Activated CD4-positive, alpha-beta T cell treated with anti-CD3 and anti-CD28 coated beads for 48 hours (primary cell): ENCODE results near the gene ADD1.
"Not testable (repeated sequence)": the region's sequence is repeated elsewhere in the genome, so short reads cannot be mapped to it uniquely, and the experiment has no call there.

Experiments used
- DNase-seq: peaks from one replicate; pipeline ENCODE4 v3.0.0-alpha.2; 2020

Gene ADD1

DNA sequence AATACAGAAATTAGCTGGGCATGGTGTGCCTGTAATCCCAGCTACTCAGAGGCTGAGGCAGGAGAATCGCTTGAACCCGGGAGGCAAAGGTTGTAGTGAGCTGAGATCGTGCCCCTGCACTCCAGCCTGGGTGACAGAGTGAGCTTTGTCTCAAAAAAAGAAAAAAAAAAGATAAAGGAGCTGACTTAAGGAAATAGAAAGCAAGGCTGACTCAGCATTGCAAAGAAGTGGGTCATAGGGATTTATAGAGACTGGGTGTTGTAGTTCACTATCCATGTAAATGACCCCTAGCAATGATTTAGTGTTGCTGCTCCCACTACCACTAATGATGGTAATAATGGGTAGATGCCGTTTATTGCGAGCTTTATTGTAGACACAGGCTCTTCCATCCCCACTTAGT, 47.6 kb downstream of the ADD1 start:
- no peak for DNase-seq

DNA sequence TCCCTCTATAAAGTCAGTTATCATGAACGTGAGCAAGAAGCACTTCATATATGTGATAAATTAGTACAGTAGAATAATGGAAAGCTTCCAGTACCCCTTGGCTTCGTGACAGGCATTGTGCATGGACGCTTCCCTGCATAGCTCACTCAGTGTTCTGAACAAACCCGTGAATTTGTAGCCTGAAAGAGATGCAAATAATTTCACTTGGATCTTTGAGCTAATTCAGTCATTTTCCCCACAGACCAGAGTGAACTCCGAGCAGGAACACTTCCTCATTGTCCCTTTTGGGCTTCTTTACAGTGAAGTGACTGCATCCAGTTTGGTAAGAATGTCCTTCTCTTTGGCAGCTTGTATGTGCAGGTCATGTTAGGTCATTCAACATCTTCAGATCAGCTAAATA, 50.1 kb downstream of the ADD1 start:
- DNase-seq = no peak

DNA sequence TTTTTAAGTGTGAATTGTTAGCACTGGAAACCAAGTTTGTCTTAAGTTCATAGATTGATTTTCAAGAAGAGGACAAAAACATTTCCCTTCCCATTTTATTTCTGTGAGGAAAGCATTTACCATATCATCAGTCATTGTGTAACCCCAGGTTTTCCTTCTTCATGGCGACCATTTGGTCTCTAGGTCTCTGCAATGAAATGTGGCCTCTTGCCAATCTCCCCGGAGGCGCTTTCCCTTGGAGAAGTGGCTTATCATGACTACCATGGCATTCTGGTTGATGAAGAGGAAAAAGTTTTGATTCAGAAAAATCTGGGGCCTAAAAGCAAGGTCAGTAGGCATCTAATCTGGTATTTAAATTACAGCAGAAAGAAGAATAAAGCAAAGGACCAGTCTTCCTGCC, 54.4 kb downstream of the ADD1 start:
- DNase-seq = no peak

DNA sequence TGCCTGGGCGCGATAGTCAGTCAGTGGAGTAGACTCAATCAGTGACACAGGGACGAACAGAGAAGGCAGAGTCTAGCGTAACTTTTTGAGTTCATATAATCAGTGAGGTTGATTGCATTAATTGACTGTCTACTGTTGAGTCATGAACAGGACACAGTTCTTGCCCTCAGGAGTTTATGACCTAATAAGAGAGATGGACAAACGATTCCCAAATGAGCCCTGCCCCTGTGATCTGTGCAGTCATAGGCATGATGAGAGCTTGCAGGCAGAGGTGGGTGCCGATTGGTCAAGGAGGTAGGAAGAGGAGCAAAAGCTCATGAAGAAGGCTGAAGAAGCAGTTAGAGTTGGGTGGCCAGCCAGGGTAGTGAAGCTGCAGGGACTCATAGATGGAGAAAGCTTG, 57.1 kb downstream of the ADD1 start:
- no peak for DNase-seq

DNA sequence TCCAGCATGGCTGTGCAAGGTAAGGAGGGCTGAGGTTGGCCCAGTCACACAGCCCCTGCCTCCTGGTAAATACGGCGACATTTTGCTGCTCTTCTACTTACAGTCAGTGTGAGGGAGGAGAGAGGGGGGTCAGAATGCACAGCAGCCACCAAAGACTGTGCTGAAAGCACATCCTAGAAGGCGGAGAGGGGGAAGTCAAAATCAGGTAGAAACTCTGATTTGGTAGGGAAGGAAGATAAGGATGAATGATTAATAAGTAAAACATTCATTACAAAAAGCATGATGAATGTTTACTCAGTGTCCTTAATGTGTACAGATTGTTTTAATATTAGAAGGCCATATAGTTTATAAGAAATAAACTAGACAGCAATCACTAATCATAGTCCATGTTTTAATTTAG, 57.5 kb downstream of the ADD1 start:
- no peak for DNase-seq

DNA sequence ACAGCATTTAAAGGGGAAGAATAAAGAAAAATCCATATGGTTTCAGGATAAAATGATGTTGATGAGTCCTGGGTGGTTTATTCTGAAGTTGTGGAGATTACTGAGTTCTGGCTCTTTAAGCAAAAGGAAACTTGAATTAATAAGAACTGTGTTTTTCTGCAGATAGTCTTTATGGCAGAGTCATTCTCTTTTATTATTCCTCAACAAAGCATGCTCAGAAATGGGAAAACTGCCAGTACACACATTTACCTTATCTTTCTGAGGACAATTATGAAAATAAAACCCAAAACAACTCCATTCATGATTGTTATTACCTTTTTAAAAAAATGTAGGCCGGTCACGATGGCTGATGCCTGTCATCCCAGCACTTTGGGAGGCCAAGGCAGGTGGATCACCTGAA, 58.5 kb downstream of the ADD1 start:
- no peak for DNase-seq

DNA sequence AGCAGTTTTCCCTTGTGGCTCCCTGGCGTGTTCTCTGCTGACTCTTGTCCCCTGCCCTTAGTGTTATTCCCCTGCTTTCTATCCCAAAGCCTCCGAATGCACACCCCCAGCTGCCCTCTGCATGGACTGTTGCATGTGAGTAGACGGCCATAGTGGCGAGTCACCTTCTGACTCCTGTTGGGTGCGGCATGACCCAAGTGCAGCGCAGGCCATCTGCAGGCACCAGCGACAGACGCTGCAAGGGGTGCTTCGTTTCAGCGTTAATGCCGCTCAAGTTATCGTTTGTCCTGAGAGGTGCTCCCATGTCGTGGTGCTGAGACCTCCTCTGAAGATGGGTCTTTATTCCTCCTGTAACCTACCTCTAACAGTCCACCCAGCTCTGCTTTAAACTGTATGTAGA, 61.9 kb downstream of the ADD1 start:
- DNase-seq = no peak

DNA sequence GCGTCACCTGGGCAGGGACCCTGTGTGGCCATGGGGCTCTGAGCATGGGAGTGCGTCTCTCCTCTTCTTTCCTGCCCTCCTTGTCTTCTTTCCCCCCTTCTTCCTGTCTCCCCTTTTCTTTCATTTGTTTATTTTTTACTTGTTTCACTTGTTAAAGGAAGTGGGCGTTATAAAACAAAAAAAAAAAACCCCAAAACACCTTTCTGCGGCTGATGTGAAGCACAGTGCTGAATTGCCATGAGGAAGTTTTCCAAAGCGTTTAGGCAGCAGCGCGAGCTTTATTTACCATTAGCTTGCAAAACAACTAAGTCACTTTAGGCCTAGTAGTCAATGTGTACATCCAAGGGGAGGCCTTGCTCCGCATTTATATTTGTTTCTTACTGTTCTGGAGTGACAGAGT, 62.6 kb downstream of the ADD1 start:
- no peak for DNase-seq

DNA sequence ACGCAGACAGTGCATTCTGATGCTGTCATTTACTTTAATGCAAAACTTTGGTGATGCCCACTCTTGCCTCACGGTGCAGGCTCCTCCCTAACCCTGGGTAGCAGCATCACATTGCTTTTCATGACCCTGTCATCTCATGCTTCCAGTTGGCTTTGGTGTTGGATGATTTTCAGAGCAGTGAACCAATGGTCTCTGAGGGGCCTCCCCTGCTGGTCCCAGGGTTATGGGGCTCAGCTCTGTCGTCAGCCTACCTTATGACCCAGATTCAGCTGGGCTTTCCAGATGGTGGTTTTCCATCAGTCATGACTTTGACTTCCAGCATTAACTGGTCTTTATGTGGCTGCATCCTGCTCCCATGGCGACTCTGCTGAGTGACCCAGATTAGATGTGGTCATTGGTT, 63.6 kb downstream of the ADD1 start:
- DNase-seq = no peak

DNA sequence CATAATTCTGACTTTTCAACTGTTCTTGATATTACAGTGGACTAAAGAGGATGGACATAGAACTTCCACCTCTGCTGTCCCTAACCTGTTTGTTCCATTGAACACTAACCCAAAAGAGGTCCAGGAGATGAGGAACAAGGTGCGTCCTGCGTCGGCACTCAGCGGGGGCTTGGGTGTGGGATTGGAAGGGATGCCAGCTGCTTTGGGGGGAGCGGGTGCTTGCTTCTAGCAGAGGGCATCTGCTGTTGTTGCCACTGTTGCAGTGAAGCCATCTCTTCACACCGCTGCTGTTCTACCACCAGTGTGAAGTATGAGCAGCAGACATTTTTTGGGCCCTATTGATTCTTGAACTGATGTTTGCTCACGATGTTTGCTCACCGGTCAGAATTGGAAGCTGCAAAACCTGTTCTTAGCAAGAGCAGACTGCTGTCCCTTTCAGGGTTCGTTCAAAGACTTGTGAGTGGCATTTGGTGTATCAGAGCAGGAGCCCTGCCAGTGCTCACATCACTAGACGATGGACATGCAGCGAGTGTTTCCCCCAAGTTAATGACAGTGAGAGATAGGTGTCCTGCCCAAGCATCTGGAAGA, 64.2 kb downstream of the ADD1 start:
- no peak for DNase-seq

DNA sequence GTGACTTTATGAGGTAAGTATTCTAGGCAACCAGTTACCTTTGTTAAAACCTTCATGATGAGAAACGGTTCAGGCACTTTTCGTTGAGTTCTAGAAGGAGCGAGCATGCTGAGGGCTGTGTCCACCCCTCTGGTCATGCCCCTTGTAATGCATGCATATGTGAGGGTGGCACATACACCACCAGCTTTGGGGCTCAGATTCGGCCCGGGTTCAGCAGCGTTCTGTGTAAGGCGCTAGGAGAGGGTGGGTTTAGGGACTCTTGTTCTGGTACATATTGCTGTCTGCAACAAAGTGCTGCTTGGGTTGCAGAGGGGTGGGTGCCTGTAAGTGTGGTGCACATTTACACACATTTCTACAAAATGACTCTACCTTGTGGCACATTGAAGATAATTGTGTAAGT, 65.0 kb downstream of the ADD1 start:
- no peak for DNase-seq

DNA sequence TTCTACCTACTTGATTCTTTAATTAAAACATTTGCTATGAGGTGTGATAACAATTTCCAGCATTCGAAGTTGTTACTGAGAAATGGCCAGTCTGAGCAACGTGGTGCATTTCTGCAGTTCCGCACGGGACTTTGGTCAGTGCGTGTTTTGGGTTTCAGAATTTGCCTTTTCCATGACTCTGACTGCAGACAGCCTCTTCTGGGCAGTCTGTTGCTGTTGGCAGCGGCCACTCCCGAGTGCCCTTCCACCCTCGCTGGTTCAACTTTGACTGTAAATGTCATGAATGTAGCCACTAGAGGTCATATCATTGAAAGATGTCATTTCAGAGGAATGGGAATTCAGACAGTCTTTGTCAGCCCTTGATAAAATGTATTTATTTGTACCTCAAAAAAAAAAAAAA, 65.9 kb downstream of the ADD1 start:
- DNase-seq = no peak

DNA sequence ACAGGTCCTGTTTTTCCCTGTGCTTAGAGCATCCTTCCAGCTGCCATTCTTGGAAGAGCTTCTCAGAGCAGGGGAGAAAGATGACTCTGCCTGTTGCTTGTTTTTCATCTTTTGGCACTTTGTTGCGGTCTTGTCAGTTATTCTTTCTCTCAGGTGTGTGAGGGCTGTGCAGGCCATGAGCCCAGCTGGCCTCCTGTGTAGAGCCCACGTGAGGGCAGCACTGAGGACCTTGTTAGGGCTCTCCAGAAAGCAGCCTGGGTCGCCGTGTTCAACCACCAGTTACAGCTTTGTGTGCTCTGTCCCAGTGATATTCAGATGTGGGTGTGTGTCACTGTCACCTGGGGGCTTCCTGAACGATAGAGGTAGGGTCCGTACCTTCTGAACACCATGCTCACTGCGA, 66.8 kb downstream of the ADD1 start:
- no peak for DNase-seq

DNA sequence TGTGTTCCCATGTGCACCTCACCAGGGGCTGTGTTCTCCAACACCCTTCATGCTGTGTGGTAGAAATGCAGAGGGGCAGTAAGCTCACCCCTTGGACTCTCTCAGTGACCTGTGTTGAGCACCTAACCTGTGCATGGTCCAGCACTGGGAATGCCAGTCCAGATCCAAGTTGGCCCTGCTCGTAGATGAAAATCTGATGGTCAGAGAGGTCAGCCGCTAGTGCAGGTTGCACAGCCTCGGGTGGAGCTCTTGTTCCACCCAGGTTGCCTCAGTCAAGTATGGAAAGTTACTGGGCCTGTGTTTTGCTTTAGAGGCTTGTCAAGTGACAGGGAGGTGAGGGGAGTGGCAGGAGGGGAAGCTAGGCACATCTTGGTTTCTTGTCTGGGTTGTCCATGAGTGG, 68.2 kb downstream of the ADD1 start:
- no peak for DNase-seq

DNA sequence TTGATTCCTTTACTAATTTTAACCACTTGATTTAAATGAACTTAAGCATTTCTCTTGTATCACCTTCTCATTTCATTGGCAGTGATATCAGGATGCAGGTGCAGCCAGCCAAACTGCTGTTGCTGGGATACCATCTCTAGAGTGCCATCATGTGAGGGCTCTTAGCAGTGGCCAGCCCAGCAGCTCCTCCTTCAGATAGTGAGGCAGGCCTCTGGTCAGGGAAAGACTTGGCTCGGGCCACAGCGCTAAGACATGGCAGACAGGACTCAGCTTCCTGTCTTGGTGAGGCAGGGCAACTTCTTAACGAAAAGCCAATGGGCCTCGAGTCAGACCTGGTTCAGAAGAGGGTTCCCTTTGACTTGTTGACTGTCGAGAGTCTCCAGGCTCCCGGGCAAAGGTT, 69.5 kb downstream of the ADD1 start:
- DNase-seq = no peak

DNA sequence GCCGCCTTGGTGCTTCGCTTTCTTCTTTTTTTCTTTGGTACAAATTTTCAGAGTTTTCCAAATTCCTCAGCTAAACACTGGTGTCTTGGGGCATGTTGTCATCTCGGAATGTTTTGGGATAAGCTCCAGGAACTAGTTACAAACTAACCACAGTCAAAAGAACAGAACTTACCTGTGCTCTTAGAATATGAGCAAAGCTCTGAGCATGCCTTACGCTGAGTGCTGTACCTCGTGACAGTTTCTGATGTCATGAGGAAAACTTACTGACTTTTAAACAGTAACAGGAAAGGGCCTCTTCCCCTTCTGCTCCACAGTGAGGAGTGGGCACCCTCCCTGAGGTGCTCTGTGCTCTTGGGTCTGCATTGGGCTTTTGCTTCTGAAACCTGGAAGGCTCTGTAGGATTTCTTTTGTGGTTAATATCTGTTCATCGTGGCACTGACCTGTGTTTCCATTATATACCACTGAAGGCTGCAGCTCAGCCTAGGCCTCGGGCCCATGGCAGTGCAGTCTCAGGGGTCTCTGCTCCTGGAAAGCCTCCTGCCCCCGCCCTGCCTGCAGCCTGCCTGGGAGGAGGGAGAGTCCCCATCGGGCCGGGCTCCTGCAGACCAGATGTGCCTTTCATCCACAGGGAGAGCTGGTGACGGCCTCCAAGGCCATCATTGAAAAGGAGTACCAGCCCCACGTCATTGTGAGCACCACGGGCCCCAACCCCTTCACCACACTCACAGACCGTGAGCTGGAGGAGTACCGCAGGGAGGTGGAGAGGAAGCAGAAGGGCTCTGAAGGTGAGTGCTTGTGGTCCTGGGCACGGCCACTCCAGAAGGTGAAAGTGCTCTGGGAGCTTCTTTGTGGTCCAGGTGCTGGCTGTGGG, 70.8 kb downstream of the ADD1 start:
- peak; percentile 32 for DNase-seq

DNA sequence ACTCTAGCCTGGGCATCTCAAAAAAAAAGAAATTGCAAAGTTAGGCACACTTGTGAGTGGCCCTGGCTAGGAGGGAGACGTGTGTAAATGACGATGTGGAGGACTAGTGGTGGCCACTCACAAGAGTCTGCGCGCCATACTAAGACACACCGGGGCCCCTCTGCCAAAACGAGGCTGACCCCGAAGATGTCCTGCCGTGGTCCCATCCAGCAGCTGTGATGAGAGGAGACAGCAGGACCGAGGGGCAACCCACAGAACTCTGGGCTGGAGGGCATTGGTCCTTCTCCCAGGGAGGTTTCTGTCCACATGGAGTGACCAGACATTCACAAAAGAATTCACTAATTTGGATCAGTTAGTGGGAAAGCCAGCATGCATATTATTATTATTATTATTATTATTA, 72.1 kb downstream of the ADD1 start:
- DNase-seq = no peak

DNA sequence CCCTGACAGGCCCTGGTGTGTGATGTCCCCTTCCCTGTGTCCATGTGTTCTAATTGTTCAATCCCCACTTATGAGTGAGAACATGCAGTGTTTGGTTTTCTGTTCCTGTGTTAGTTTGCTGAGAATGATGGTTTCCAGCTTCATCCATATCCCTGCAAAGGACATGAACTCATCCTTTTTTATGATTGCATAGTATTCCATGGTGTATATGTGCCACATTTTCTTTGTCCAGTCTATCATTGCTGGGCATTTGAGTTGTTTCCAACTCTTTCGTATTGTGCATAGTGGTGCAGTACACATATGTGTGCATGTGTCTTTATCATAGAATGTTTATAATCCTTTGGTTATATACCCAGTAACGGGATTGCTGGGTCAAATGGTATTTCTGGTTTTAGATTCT, 73.1 kb downstream of the ADD1 start:
- not testable (repeated sequence) for DNase-seq

DNA sequence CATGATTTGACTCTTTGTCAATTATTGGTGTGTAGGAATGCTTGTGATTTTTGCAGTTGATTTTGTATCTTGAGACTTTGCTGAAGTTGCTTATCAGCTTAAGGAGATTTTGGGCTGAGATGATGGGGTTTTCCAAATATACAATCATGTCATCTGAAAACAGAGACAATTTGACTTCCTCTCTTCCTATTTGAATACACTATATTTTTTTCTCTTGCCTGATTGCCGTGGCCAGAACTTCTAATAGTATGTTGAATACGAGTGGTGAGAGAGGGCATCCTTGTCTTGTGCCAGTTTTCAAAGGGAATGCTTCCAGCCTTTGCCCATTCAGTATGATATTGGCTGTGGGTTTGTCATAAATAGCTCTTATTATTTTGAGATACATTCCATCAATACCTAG, 74.7 kb downstream of the ADD1 start:
- DNase-seq = not testable (repeated sequence)

DNA sequence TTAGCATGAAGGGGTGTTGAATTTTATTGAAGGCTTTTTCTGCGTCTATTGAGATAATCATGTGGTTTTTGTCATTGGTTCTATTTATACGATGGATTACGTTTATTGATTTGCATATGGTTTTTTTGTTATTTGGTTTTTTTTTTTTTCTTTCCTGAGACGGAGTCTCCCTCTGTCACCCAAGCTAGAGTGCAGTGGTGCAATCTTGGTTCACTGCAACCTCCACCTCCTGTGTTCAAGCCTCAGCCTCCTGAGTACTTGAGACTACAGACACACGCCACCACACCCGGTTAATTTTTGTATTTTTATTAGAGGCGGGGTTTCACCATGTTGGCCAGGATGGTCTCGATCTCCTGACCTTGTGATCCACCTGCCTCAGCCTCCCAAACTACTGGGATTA, 75.1 kb downstream of the ADD1 start:
- not testable (repeated sequence) for DNase-seq

DNA sequence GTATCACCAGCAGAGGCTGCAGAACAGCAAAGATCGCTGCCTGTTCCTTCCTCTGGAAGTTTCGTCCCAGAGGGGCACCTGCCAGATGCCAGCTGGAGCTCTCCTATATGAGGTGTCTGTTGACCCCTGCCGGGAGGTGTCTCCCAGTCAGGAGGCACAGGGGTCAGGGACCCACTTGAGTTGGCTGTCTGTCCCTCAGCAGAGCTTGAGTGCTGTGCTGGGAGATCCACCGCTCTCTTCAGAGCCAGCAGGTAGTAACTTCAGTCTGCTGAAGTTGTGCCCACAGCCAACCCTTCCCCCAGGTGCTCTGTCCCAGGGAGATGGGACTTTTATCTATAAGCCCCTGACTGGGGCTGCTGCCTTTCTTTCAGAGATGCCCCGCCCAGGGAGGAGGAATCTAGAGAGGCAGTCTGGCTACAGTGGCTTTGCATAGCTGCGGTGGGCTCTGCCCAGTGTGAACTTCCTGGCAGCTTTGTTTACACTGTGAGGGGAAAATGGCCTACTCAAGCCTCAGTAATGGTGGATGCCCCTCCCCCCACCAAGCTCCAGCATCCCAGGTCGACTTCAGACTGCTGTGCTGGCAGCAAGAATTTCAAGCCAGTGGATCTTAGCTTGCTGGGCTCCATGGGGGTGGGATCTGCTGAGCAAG, 78.9 kb downstream of the ADD1 start:
- not testable (repeated sequence) for DNase-seq

DNA sequence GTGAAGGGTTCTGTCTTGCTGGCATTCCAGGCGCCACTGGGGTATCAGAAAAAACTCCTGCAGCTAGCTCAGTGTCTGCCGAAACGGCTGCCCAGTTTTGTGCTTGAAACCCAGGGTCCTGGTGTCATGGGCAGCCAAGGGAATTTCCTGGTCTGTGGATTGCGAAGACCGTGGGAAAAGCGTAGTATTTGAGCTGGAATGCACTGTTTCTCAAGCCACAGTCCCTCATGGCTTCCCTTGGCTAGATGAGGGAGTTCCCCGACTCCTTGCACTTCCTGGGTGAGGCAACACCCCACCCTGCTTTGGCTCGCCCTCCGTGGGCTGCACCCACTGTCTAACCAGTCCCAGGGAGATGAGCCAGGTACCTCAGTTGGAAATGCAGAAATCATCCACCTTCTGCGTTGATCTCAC, 79.5 kb downstream of the ADD1 start:
- no peak for DNase-seq

DNA sequence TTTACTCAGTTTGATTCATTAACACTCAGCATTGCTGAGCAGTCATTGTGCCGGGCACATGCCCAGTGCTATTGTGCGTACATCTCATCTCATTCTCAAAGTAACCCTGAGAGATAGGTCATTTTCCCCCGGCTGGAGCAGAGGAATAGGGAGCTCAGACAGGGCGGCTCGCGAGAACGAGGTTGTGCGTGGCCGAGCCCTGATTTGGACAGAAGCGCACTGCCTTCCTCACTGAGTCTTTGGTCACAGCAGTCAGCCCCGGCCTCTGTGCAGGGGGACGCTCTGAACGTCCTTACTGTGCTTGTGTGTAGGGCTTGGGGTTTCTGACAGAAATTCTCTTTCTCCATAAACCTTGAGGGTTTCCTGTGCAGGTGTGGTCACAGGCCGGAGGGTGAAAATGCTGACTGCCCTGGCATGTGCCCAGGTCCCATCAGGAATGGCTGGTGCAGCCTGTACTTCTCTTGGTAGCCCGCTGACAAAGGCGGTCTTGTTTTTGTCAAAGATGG, 80.1 kb downstream of the ADD1 start:
- DNase-seq = no peak

DNA sequence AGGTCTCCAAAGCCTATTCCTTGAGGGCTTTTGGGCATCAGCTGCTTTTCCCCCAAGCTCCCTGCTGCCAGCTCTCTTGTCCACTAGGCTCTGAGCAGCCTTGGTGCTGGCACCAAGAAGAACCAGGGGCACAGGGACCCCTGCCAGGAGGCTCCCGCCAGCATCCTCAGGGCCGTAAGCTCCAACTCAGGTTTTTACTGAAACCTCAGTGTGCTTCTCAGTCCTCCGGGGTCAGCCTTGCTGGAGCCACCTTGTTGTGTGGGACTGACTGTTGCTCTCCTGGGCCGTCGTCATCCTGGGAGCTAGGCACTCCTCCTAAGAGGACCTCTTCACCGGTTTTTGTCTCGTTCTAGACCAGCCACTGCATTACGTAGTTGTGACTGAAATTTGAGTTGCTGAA, 80.6 kb downstream of the ADD1 start:
- no peak for DNase-seq
